ENCODE results near the gene SLC35F2. TPM values are rescaled to one million over a fixed set of nuclear protein-coding genes. Genes with fewer than 3 reads are reported as not detected.
"Not testable (repeated sequence)": the region's sequence is repeated elsewhere in the genome, so short reads cannot be mapped to it uniquely, and the experiment has no call there.

Gene SLC35F2
- total and polyA plus RNA-seq, 2 of the 4 experiments (the other 2 are of a cell fraction): 4.9 to 15.4 TPM

GRCh38 chr11:107860240-107860620 is 1.6 kb upstream of the SLC35F2 start:
- H3K79me1 ChIP-seq (ENCODE audit: low read depth in 1 of 2, low read length in 2 of 2); H4K91ac ChIP-seq (ENCODE audit: insufficient read depth, low read depth, low read length); H3K9me3 ChIP-seq (ENCODE audit: control insufficient read depth, insufficient read depth, low read length); H3K27ac ChIP-seq (ENCODE audit: insufficient read depth, low read length); POLR2A ChIA-PET (ENCODE audit: unreplicated experiment); H3K27me3 ChIP-seq (ENCODE audit: control insufficient read depth, insufficient read depth, low read length); intact Hi-C loops (cut with micrococcal nuclease); H3K4ac ChIP-seq (ENCODE audit: low read depth, low read length); H3K4me2 ChIP-seq (ENCODE audit: low read depth, low read length); H2AK9ac ChIP-seq (replicated peaks; ENCODE audit: low read depth, low read length, poor library complexity); dilution Hi-C loops (cut with HindIII; ENCODE audit: low sequenced_read_pairs, unreplicated experiment); H3K56ac ChIP-seq (ENCODE audit: extremely low read depth, insufficient read depth, low read length); H2AFZ ChIP-seq (replicated peaks; ENCODE audit: low read length, poor library complexity); H3K4me1 ChIP-seq (ENCODE audit: control insufficient read depth, insufficient read depth, low read length); H2BK15ac ChIP-seq (ENCODE audit: low read depth, low read length); in situ Hi-C loops (cut with MboI; ENCODE audit: low sequenced_read_pairs); H4K5ac ChIP-seq (ENCODE audit: low read depth, low read length); ATAC-seq (ENCODE audit: low read depth); H2BK120ac ChIP-seq (ENCODE audit: low read depth, low read length); H4K8ac ChIP-seq (ENCODE audit: low read depth in 2 of 2, low read length in 2 of 2); H3K9me1 ChIP-seq (ENCODE audit: insufficient read depth, low read length); CTCF ChIA-PET; H4K20me1 ChIP-seq (ENCODE audit: insufficient read depth, low read length); H3K14ac ChIP-seq (replicated peaks; ENCODE audit: low read depth, low read length); H3K9ac ChIP-seq (ENCODE audit: low read depth, low read length); H2BK20ac ChIP-seq (ENCODE audit: low read depth, low read length); BruUV-seq (replicated peaks); DNase-seq; H3K23ac ChIP-seq (ENCODE audit: low read depth, low read length); H3K36me3 ChIP-seq (ENCODE audit: control insufficient read depth, insufficient read depth, low read length); H3K4me3 ChIP-seq (ENCODE audit: insufficient read depth, low read depth, low read length); H3K18ac ChIP-seq (ENCODE audit: low read depth, low read length); H2BK5ac ChIP-seq (ENCODE audit: low read depth, low read length, poor library complexity, severe bottlenecking); H2AK5ac ChIP-seq (ENCODE audit: low read depth, low read length): not testable (repeated sequence)
- 80% methylated on average over 5 of the region's 15 CpGs; no CpG with 5 or more reads in 1 of the 2 experiments for WGBS, 2 experiments (ENCODE audit: extremely low coverage in 2 of 2, insufficient read length in 1 of 2)

Data from IMR-90 (cell line).